SK-N-SH (cell line): Measurements from ENCODE around the gene ZFP64. TPM values are rescaled to one million over a fixed set of nuclear protein-coding genes. Genes with fewer than 3 reads are reported as not detected.
"Not testable (repeated sequence)": the region's sequence is repeated elsewhere in the genome, so short reads cannot be mapped to it uniquely, and the experiment has no call there.

Experiments used
- CTCF ChIA-PET: fragments of 300-600, 350-600 bp; formaldehyde crosslinking; extraction: SDS; loops from one replicate; lab custom pipeline; 2021; lab: Yijun Ruan, JAX
- POLR2A ChIA-PET: fragments of 350-600 bp; sonication (Branson Sonifier 250); formaldehyde crosslinking; extraction: SDS; loops from one replicate; lab custom pipeline; 2020; ENCODE audit warnings: antibody characterized with exemption, inconsistent platforms; lab: Yijun Ruan, JAX
- DNase-seq: peaks from one replicate; pipeline ENCODE4 v3.0.0; 2012
- H2AFZ ChIP-seq: fragments of 200-600 bp; sonication (generic); 2 replicates; pipeline ENCODE4 v1.8.1; 2016; ENCODE audit warnings: antibody characterized with exemption, mild to moderate bottlenecking, low read depth
- H3F3A ChIP-seq: fragments of 200-600 bp; sonication (generic); replicated peaks from 2 replicates; pipeline ENCODE3; 2016; ENCODE audit warnings: antibody characterized with exemption, mild to moderate bottlenecking; ENCODE audit not compliant: insufficient read depth
- H3K27ac ChIP-seq, 2 experiments: fragments of 200-500 bp in 1 of 2; fragments of 200-600 bp in 1 of 2; sonication (Bioruptor generic) in 1 of 2; sonication (generic), shearing (Covaris generic) in 1 of 2; 2 replicates each; pipeline versions ENCODE4 v1.5.1 to v1.6.1; 2014 to 2016; ENCODE audit warnings: low read depth in 2 of 2, inconsistent platforms in 1 of 2, low read length in 1 of 2, mild to moderate bottlenecking in 1 of 2, mixed read lengths in 1 of 2
- H3K27me3 ChIP-seq: fragments of 200-600 bp; sonication (generic), shearing (Covaris generic); 2 replicates; pipeline ENCODE4 v1.6.1; 2016; ENCODE audit warnings: mixed run types; ENCODE audit not compliant: insufficient read depth
- H3K36me3 ChIP-seq, 2 experiments: fragments of 200-500 bp in 1 of 2; fragments of 200-600 bp in 1 of 2; sonication (Bioruptor generic) in 1 of 2; sonication (generic) in 1 of 2; replicated peaks in 1 of 2; 2 replicates each; pipeline versions ENCODE3 to v1.5.1; 2014 to 2016; ENCODE audit warnings: low read length in 1 of 2, mild to moderate bottlenecking in 1 of 2; ENCODE audit not compliant: insufficient read depth in 2 of 2, control insufficient read depth in 1 of 2
- H3K4me1 ChIP-seq, 2 experiments: fragments of 200-500 bp in 1 of 2; fragments of 200-600 bp in 1 of 2; sonication (Bioruptor generic) in 1 of 2; sonication (generic), shearing (Covaris generic) in 1 of 2; 2 replicates each; pipeline versions ENCODE4 v1.5.1 to v1.6.1; 2014 to 2016; ENCODE audit warnings: low read depth in 1 of 2, low read length in 1 of 2, mixed run types in 1 of 2; ENCODE audit not compliant: insufficient read depth in 2 of 2, control insufficient read depth in 1 of 2
- H3K4me2 ChIP-seq: fragments of 200-600 bp; sonication (generic), shearing (Covaris generic); 2 replicates; pipeline ENCODE4 v1.6.1; 2017; ENCODE audit warnings: mixed run types
- H3K4me3 ChIP-seq, 2 experiments: fragments of 200-500 bp in 1 of 2; fragments of 200-600 bp in 1 of 2; sonication (Bioruptor generic) in 1 of 2; sonication (generic), shearing (Covaris generic) in 1 of 2; 2 replicates each; pipeline versions ENCODE4 v1.5.1 to v1.8.1; 2014 to 2016; ENCODE audit warnings: low read depth in 2 of 2, inconsistent platforms in 1 of 2, low read length in 1 of 2, mild to moderate bottlenecking in 1 of 2, mixed read lengths in 1 of 2, moderate library complexity in 1 of 2
- H3K79me2 ChIP-seq: fragments of 200-600 bp; sonication (generic); 2 replicates; pipeline ENCODE4 v1.8.1; 2017; ENCODE audit warnings: mild to moderate bottlenecking; ENCODE audit not compliant: insufficient read depth
- H3K9ac ChIP-seq: fragments of 200-600 bp; sonication (generic); 2 replicates; pipeline ENCODE4 v1.6.1; 2017; ENCODE audit warnings: mixed run types
- H3K9me2 ChIP-seq: fragments of 200-600 bp; sonication (generic); 2 replicates; pipeline ENCODE4 v1.6.1; 2017; ENCODE audit warnings: mixed run types
- H3K9me3 ChIP-seq: fragments of 200-600 bp; sonication (generic); 2 replicates; pipeline ENCODE4 v1.6.1; 2017; ENCODE audit warnings: mixed run types, mild to moderate bottlenecking, moderate library complexity
- H4K20me1 ChIP-seq: fragments of 200-600 bp; sonication (generic); 2 replicates; pipeline ENCODE4 v1.6.1; 2017; ENCODE audit warnings: mild to moderate bottlenecking, mixed run types; ENCODE audit not compliant: insufficient read depth
- GATA2 ChIP-seq: sonication (generic); formaldehyde crosslinking; IDR thresholded peaks from 2 replicates; pipeline ENCODE4 v1.5.0; 2020; ENCODE audit warnings: mild to moderate bottlenecking, missing genetic modification reagents
- NRF1 ChIP-seq: IDR thresholded peaks from 2 replicates; pipeline ENCODE4 v1.6.1; 2012; ENCODE audit warnings: low read depth, mild to moderate bottlenecking, low read length
- POLR2AphosphoS5 ChIP-seq: IDR thresholded peaks from 2 replicates; pipeline ENCODE4 v1.6.1; 2012; ENCODE audit warnings: low read depth, low read length
- RAD21 ChIP-seq: IDR thresholded peaks from 2 replicates; pipeline ENCODE4 v1.6.1; 2012; ENCODE audit warnings: mild to moderate bottlenecking, low read length
- SIN3A ChIP-seq: IDR thresholded peaks from 2 replicates; pipeline ENCODE4 v1.6.1; 2012; ENCODE audit warnings: low read depth, mild to moderate bottlenecking, low read length, moderate library complexity, borderline replicate concordance
- WGBS: methylation state at CpG from one replicate; pipeline ENCODE4 v1.1.6; 2017; ENCODE audit warnings: low lambda C conversion rate; 5-methylcytosine and 5-hydroxymethylcytosine counted together
- polyA plus RNA-seq, 3 experiments: library from polyadenylated mRNA; depleted of rRNA; stranded (reverse); fragments of >200 nt; gene quantifications; 2 replicates each; pipeline ENCODE4 v1.2.3, GENCODE V29; 2012
- TF ChIP-seq, protein P1 (sequence below): IDR thresholded peaks from 2 replicates; pipeline ENCODE4; 2012
- TF ChIP-seq, protein P2 (sequence below): fragments of 150-350 bp; IDR thresholded peaks from 2 replicates; pipeline ENCODE4 v1.6.1; 2017; ENCODE audit warnings: antibody characterized with exemption, low read length, low read depth, borderline replicate concordance

The ZFP64 gene
- polyA plus RNA-seq, 1 of the 3 experiments (the other 2 are of a cell fraction): 12.8 TPM

DNA sequence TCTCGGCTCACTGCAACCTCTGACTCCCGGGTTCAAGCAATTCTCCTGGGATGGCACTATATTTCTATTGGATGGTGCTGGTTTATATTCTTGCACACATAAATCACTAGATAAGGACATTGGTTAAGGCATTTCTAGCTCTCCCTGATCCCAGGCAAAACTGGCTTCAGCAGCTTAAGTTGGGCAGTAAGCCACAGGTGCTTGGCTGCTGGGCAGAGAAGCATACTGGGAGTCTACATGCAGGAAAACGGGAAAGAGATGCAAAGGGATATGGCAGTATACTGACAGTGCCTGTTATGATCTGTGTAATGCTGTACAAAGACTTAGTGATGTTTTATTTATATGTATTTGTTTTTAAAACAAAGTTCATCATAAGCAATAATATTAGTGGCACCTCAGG lies 33.3 kb upstream of the ZFP64 start:
- Histone ChIP-seq H3K9me2 (no peaks in the 10 kb centered on the region), H3K4me2 (no peak overlapping the region), H3K9me3 (no peaks in the 10 kb centered on the region), H3K27me3 (no peaks in the 10 kb centered on the region), H3F3A (no peaks in the 10 kb centered on the region), H3K9ac (no peak overlapping the region), H2AFZ (no peak overlapping the region), H3K36me3 (no peaks in the 10 kb centered on the region), H4K20me1 (no peaks in the 10 kb centered on the region), H3K4me1 (no peaks in the 10 kb centered on the region; a peak in 2 of 4 replicates), H3K4me3 (no peak overlapping the region), H3K27ac (no peak overlapping the region), H3K79me2 (no peaks in the 10 kb centered on the region)
- CTCF ChIA-PET: no interaction called here
- POLR2A ChIA-PET: no interaction called here
- TF ChIP-seq SIN3A (no peak), NRF1 (no peak), GATA2 (CRISPR knock-in tag) (no peak), POLR2AphosphoS5 (no peak)
- DNase-seq: no peak
- 24% methylated on average over 3 of the region's 3 CpGs for WGBS

DNA sequence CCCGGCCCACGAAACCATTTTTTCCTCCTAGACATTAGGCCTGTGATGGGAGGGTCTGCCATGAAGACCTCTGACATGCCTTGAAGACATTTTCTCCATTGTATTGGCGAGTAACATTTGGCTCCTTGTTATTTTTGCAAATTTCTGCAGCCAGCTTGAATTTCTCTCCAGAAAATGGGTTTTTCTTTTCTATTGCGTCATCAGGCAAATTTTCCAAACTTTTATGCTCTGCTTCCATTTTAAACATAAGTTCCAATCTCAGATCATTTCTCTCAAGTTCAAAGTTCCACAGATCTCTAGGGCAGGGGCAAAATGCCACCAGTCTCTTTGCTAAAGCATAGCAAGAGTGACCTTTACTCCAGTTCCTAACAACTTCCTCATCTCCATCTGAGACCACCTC lies 29.8 kb upstream of the ZFP64 start:
- H3K27ac ChIP-seq, H3K4me3 ChIP-seq, DNase-seq, H3K9ac ChIP-seq, H3K9me2 ChIP-seq, H4K20me1 ChIP-seq, H3K4me2 ChIP-seq, H3K9me3 ChIP-seq, POLR2A ChIA-PET, H3K36me3 ChIP-seq, H3K4me1 ChIP-seq, H2AFZ ChIP-seq, H3K79me2 ChIP-seq, H3K27me3 ChIP-seq, H3F3A ChIP-seq: not testable (repeated sequence)
- CTCF ChIA-PET: interaction anchor here (1.2 kb wide), 1 partner anchor 30 kb away, joined by 3 read pairs; the partner anchor contains the start of gene ZFP64
- 23% methylated on average over 4 of the region's 4 CpGs for WGBS

DNA sequence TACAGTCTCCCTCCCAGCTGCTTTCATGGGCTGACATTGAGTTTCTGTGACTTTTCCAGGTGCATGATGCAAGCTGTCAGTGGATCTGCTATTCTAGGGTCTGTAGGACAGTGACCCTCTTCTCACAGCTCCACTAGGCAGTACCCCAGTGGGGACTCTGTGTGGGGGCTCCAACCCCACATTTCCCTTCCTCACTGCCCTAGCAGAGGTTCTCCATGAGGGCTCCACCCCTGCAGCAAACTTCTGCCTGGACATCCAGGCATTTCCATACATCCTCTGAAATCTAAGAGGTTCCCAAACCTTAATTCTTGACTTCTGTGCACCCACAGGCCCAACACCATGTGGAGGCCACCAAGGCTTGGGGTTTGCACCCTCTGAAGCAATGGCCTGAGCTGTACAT lies 29.3 kb upstream of the ZFP64 start:
- CTCF ChIA-PET: interaction anchor here (1.2 to 1.3 kb wide), 2 partner anchors 29 to 92 kb away, joined by 3 read pairs; partner anchors contain the start of gene ZFP64
- H3K27ac ChIP-seq, H3K9ac ChIP-seq, POLR2A ChIA-PET, H3K4me3 ChIP-seq, H3K27me3 ChIP-seq, H3K79me2 ChIP-seq, DNase-seq, H3K4me1 ChIP-seq, H3F3A ChIP-seq, H3K4me2 ChIP-seq, H3K36me3 ChIP-seq, H4K20me1 ChIP-seq, H3K9me3 ChIP-seq, H2AFZ ChIP-seq, H3K9me2 ChIP-seq: not testable (repeated sequence)

DNA sequence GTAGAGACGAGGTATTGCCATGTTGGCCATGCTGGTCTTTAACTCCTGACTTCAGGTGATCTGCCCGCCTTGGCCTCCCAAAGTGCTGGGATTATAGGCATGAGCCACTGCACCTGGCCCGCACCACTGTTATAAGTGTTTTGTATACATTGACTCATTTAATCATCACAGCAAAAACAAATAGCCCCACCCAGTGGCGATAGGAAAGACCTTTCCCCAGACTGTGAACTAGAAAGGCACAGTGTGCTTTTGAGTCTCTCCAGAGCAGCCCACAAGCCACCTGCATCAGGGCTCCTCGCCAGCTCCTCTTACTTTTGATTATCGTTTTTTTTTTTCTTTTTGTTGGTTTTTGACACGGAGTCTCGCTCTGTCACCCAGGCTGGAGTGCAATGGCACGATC lies 27.9 kb upstream of the ZFP64 start:
- Histone ChIP-seq H3K4me1 (no peaks in the 10 kb centered on the region), H3K9me3 (no peaks in the 10 kb centered on the region), H4K20me1 (no peaks in the 10 kb centered on the region), H3K4me3 (no peak overlapping the region), H3K27ac (no peak overlapping the region), H3K27me3 (no peaks in the 10 kb centered on the region), H3K79me2 (no peaks in the 10 kb centered on the region), H3K9me2 (no peaks in the 10 kb centered on the region), H3K4me2 (no peak overlapping the region), H3F3A (no peaks in the 10 kb centered on the region), H2AFZ (no peak overlapping the region), H3K9ac (no peak overlapping the region), H3K36me3 (no peaks in the 10 kb centered on the region)
- WGBS: 34% methylated on average over 9 of the region's 9 CpGs
- POLR2A ChIA-PET: no interaction called here
- DNase-seq: no peak
- peak; percentile 19; the same call in 1 of the 2 replicates for TF ChIP-seq RAD21
- TF ChIP-seq, protein P1, sequence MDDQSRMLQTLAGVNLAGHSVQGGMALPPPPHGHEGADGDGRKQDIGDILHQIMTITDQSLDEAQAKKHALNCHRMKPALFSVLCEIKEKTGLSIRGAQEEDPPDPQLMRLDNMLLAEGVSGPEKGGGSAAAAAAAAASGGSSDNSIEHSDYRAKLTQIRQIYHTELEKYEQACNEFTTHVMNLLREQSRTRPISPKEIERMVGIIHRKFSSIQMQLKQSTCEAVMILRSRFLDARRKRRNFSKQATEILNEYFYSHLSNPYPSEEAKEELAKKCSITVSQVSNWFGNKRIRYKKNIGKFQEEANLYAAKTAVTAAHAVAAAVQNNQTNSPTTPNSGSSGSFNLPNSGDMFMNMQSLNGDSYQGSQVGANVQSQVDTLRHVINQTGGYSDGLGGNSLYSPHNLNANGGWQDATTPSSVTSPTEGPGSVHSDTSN: no peak
- TF ChIP-seq, protein P2, sequence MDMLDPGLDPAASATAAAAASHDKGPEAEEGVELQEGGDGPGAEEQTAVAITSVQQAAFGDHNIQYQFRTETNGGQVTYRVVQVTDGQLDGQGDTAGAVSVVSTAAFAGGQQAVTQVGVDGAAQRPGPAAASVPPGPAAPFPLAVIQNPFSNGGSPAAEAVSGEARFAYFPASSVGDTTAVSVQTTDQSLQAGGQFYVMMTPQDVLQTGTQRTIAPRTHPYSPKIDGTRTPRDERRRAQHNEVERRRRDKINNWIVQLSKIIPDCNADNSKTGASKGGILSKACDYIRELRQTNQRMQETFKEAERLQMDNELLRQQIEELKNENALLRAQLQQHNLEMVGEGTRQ: no peak
- CTCF ChIA-PET: no interaction called here
